ENCODE data around the gene ARSB.

Gene ARSB

GRCh38 chr5:78761840-78762239 is 223.3 kb downstream of the ARSB start:
- ChIA-PET CTCF (no interaction called here), POLR2A (no interaction called here)
- no peak for DNase-seq (ENCODE audit: low read depth, low spot score)
- H3K4me3 ChIP-seq (ENCODE audit: low read depth, low read length) = no peak overlapping the region
- TF ChIP-seq, protein P1, sequence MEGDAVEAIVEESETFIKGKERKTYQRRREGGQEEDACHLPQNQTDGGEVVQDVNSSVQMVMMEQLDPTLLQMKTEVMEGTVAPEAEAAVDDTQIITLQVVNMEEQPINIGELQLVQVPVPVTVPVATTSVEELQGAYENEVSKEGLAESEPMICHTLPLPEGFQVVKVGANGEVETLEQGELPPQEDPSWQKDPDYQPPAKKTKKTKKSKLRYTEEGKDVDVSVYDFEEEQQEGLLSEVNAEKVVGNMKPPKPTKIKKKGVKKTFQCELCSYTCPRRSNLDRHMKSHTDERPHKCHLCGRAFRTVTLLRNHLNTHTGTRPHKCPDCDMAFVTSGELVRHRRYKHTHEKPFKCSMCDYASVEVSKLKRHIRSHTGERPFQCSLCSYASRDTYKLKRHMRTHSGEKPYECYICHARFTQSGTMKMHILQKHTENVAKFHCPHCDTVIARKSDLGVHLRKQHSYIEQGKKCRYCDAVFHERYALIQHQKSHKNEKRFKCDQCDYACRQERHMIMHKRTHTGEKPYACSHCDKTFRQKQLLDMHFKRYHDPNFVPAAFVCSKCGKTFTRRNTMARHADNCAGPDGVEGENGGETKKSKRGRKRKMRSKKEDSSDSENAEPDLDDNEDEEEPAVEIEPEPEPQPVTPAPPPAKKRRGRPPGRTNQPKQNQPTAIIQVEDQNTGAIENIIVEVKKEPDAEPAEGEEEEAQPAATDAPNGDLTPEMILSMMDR (IDR thresholded peaks at IDR 0.05; ENCODE audit: insufficient read depth, low read length, missing control alignments) = no peak

- TF ChIP-seq, protein P1 (IDR thresholded peaks at IDR 0.05; ENCODE audit: insufficient read depth, low read length, missing control alignments) = no peak
- CTCF ChIA-PET = interaction anchor here (0.7 kb wide), 1 partner anchor 204 kb away, joined by 3 read pairs; no protein-coding TSS in a partner anchor
- no peak overlapping the region for H3K4me3 ChIP-seq (ENCODE audit: low read depth, low read length)
- DNase-seq (ENCODE audit: low read depth, low spot score) = no peak
- POLR2A ChIA-PET = no interaction called here
These were observed 224.3 kb downstream of the ARSB start for GRCh38 chr5:78760770-78761169.

DNA sequence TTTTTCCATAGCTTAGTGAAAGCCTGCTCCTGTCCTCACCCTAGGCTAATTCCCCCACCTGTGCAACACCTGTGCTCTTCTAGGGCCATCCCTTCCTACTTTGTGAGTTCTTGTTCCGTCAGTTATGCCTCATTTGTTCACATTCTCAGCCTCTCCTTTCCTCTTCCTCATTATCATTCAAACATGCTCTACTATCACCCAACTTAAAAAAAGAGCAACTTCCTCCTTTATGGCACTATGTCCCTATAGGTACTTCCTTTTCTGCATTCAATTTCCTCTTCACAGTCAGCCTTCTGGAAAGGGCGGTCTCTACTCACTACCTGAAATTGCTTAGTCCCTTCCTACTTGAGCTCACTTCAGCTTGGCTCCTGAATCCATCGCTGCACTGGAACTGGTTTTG is 224.7 kb downstream of the ARSB start:
- DNase-seq (ENCODE audit: low read depth, low spot score) = no peak
- H3K4me3 ChIP-seq (ENCODE audit: low read depth, low read length) = no peak overlapping the region
- ChIA-PET CTCF (no interaction called here), POLR2A (no interaction called here)
- TF ChIP-seq, protein P1 (IDR thresholded peaks at IDR 0.05; ENCODE audit: insufficient read depth, low read length, missing control alignments) = no peak

- TF ChIP-seq, protein P1 (IDR thresholded peaks at IDR 0.05; ENCODE audit: insufficient read depth, low read length, missing control alignments) = no peak
- ChIA-PET CTCF (no interaction called here), POLR2A (no interaction called here)
- H3K4me3 ChIP-seq (ENCODE audit: low read depth, low read length) = no peak overlapping the region
- no peak for DNase-seq (ENCODE audit: low read depth, low spot score)
These were observed 226.8 kb downstream of the ARSB start for GRCh38 chr5:78758169-78758839.

- ChIA-PET POLR2A (interaction anchor here (0.7 to 1.1 kb wide), 2 partner anchors 22 to 57 kb away, joined by 3 read pairs; no protein-coding TSS in a partner anchor), CTCF (interaction anchor here (1.5 kb wide), 1 partner anchor 24 kb away, joined by 3 read pairs; no protein-coding TSS in a partner anchor)
- H3K4me3 ChIP-seq (ENCODE audit: low read depth, low read length) = no peak overlapping the region
- TF ChIP-seq, protein P1 (IDR thresholded peaks at IDR 0.05; ENCODE audit: insufficient read depth, low read length, missing control alignments) = no peak
- no peak for DNase-seq (ENCODE audit: low read depth, low spot score)
These were observed 227.6 kb downstream of the ARSB start for GRCh38 chr5:78757269-78758053.

GRCh38 chr5:78756858-78757257 is 228.3 kb downstream of the ARSB start:
- no peak for DNase-seq (ENCODE audit: low read depth, low spot score)
- ChIA-PET POLR2A (interaction anchor here (0.7 to 1.1 kb wide), 2 partner anchors 23 to 58 kb away, joined by 3 read pairs; no protein-coding TSS in a partner anchor), CTCF (interaction anchor here (1.0 to 2.0 kb wide), 4 partner anchors 25 to 219 kb away, joined by 3 to 6 read pairs (median 4); no protein-coding TSS in a partner anchor)
- no peak overlapping the region for H3K4me3 ChIP-seq (ENCODE audit: low read depth, low read length)
- TF ChIP-seq, protein P1 (IDR thresholded peaks at IDR 0.05; ENCODE audit: insufficient read depth, low read length, missing control alignments) = no peak

All from AG04449 (cell line).